ENCODE results near the gene HOXC6.

The HOXC6 gene

DNA sequence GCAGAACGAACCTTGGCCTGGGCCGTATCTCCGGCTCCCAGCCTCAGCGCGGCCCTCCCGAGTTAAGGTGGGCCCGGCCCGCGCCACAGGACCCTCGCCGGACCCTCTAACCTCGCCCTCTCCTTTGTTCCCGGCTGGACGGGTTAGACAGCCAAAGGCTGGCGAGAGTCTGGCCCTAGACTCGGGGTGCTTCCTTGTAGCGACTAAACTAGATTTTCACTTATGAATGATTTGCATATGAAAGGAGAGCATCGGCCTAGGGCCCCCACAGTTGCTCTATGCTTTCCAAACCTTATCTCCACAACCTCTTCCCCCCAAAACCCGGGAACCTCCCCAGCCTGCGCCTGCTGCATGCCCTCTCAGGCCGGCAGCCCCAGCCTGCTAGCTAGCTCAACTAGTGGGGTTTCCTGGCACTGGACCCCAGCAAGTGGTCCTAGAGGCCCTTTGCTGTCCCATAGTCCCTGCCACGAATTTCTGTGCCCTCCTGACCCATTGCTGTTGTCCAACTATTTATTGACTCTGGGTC lies 6.6 kb downstream of the HOXC6 start:
- H3K27me3 ChIP-seq (ENCODE audit: control insufficient read depth in 5 of 5, insufficient read depth in 4 of 5, low read length in 5 of 5) = peaks cover 0 to 51% (median 25%) of the 10 kb centered on the region in 5 donors
- H3K9ac ChIP-seq (ENCODE audit: low read length in 5 of 5) = peak overlapping the region in 2 of 5 donors; percentile 7 to 21
- H3K9me3 ChIP-seq (ENCODE audit: control insufficient read depth in 5 of 5, low read length in 5 of 5) = no peaks in the 10 kb centered on the region
- H3K4me3 ChIP-seq (ENCODE audit: low read depth in 1 of 5, low read length in 5 of 5) = peak overlapping the region in 3 of 5 donors; percentile 12 to 63 (median 36)
- peaks cover 7 to 81% (median 74%) of the 10 kb centered on the region in 5 donors for H3K4me1 ChIP-seq (ENCODE audit: control insufficient read depth in 5 of 5, insufficient read depth in 5 of 5, low read length in 5 of 5)
- H3K36me3 ChIP-seq (ENCODE audit: control insufficient read depth in 5 of 5, insufficient read depth in 5 of 5, low read length in 5 of 5) = no peaks in the 10 kb centered on the region
- no peak overlapping the region for H3K27ac ChIP-seq (ENCODE audit: low read depth, low read length)

DNA sequence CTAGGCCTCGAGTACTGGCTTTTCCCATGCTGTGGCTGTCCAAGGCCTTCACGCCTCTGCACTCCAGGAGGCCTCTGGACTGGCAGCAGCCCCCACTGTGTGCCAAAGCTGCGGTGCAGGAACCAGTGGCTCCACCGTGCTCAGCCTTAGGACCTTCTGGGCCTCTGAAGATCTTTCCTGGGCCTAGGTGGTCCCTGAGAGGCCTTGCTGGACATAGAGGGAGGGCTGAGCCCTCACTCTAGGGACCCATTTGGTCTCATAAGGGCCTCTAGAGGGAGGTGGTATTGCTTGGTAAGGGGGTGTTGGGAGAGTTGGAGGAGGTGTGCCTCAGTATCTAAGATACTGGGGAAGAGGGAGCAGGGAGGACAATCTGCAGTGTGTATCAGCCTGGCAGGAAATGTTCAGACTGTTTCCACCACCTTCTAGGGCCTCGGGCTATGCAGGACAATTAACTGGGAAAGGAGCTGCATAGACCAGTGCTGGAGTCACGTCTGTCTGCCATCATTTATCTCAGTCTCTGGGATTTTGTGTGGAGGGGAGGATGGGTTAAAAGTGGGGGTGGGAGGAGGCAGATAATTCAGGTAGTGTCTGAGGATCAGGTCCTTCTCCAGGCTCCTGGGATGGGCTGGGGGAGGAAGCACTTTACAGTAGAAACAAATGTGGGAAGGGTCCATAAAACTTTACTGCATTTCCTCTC lies 7.5 kb downstream of the HOXC6 start:
- Histone ChIP-seq H3K9ac (ENCODE audit: low read length in 5 of 5) (peak overlapping the region in 1 of 5 donors; percentile 25), H3K9me3 (ENCODE audit: control insufficient read depth in 5 of 5, low read length in 5 of 5) (no peaks in the 10 kb centered on the region), H3K36me3 (ENCODE audit: control insufficient read depth in 5 of 5, insufficient read depth in 5 of 5, low read length in 5 of 5) (no peaks in the 10 kb centered on the region), H3K27ac (ENCODE audit: low read depth, low read length) (no peak overlapping the region), H3K4me3 (ENCODE audit: low read depth in 1 of 5, low read length in 5 of 5) (no peak overlapping the region), H3K27me3 (ENCODE audit: control insufficient read depth in 5 of 5, insufficient read depth in 4 of 5, low read length in 5 of 5) (peaks cover 0 to 49% (median 25%) of the 10 kb centered on the region in 5 donors), H3K4me1 (ENCODE audit: control insufficient read depth in 5 of 5, insufficient read depth in 5 of 5, low read length in 5 of 5) (peaks cover 7 to 79% (median 76%) of the 10 kb centered on the region in 5 donors)

DNA sequence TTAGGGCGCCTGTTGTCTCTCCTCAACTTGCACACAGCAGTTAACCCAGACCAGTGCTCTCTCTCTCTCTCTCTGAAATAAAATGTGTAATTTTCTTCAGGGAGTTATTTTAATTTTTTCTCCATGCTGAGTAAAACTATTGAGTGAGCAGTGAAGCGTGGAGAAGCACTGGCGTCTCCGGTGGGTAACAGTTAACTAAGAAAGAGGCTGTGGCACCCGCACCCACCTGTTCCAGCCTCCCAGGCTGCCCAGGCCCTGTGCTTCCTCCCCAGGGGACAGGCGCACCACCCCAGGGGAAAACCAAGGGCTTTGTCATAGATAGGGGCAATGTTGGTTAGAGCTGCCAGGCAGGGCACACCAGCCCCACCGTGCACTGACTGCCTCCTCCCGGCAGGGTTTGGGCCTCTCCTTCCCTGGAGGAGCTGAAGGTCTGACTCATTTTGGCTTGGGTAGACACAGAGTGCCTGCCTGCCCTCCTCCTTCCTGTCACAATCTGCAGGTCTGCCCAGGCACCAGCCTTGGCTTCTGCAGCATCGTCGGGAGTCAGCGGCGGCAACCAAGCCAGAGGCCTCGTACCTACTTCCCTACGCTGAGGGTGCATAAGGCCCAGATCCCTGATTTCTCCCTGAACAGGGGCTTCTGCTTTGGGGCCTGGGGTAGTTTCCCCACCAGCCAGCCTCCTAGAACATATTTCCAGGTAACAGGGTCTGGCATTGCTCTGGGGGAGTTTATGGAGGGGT lies 8.6 kb downstream of the HOXC6 start:
- no peaks in the 10 kb centered on the region for H3K9me3 ChIP-seq (ENCODE audit: control insufficient read depth in 5 of 5, low read length in 5 of 5)
- peaks cover 0 to 39% (median 23%) of the 10 kb centered on the region in 5 donors for H3K27me3 ChIP-seq (ENCODE audit: control insufficient read depth in 5 of 5, insufficient read depth in 4 of 5, low read length in 5 of 5)
- no peaks in the 10 kb centered on the region for H3K36me3 ChIP-seq (ENCODE audit: control insufficient read depth in 5 of 5, insufficient read depth in 5 of 5, low read length in 5 of 5)
- peaks cover 7 to 69% (median 65%) of the 10 kb centered on the region in 5 donors for H3K4me1 ChIP-seq (ENCODE audit: control insufficient read depth in 5 of 5, insufficient read depth in 5 of 5, low read length in 5 of 5)
- peak overlapping the region in 1 of 5 donors; percentile 23 for H3K9ac ChIP-seq (ENCODE audit: low read length in 5 of 5)
- no peak overlapping the region for H3K4me3 ChIP-seq (ENCODE audit: low read depth in 1 of 5, low read length in 5 of 5)
- H3K27ac ChIP-seq (ENCODE audit: low read depth, low read length) = no peak overlapping the region

DNA sequence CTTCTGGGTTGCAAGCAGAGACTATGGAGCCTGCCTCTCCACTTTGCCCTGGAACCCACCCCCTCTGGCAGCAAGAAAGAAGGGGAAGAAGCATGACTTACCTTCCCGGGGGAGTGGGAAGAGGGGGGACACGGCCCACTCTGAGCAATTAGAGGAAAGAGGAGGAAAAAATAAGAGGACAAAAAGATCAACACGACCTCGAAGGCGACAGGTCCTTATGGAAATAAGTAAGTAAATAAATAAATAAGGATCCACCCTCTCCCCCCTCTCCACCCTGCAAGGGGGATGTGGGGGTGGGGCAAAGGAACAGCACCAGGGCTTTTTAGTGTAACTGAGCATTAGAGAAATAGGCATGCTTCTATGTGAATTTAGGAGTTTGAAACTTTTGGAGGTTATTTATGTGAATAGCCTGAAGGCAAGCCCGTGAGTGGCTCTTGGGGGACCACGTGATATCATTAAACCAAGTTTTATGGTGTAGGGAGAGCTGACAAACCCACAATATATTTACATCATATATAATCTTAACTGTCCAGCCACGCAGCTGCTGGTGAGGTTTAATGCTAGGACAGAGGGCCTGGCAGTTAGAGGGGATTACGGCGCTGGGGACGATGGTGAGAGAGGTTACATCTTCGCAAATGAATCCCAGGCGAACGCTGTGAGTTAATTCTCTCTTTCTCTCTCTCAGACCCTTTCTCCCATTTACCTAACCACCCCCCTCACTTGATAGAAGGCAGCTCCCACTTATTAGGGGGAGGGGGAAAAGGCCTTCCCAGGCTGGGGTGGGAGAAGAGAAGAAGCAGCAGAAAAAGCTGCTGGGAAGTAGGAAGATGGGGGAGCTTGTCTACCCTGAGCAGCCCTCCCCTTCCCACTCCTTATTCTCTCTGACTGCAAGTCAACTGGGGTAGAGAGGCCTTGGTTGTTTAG lies 9.4 kb downstream of the HOXC6 start:
- Histone ChIP-seq H3K4me3 (ENCODE audit: low read depth in 1 of 5, low read length in 5 of 5) (peak overlapping the region in 1 of 5 donors; percentile 1), H3K9ac (ENCODE audit: low read length in 5 of 5) (no peak overlapping the region), H3K9me3 (ENCODE audit: control insufficient read depth in 5 of 5, low read length in 5 of 5) (no peaks in the 10 kb centered on the region), H3K4me1 (ENCODE audit: control insufficient read depth in 5 of 5, insufficient read depth in 5 of 5, low read length in 5 of 5) (peaks cover 5 to 60% (median 57%) of the 10 kb centered on the region in 5 donors), H3K27me3 (ENCODE audit: control insufficient read depth in 5 of 5, insufficient read depth in 4 of 5, low read length in 5 of 5) (peaks cover 0 to 38% (median 25%) of the 10 kb centered on the region in 5 donors), H3K27ac (ENCODE audit: low read depth, low read length) (peak overlapping the region; percentile 48), H3K36me3 (ENCODE audit: control insufficient read depth in 5 of 5, insufficient read depth in 5 of 5, low read length in 5 of 5) (no peaks in the 10 kb centered on the region)

DNA sequence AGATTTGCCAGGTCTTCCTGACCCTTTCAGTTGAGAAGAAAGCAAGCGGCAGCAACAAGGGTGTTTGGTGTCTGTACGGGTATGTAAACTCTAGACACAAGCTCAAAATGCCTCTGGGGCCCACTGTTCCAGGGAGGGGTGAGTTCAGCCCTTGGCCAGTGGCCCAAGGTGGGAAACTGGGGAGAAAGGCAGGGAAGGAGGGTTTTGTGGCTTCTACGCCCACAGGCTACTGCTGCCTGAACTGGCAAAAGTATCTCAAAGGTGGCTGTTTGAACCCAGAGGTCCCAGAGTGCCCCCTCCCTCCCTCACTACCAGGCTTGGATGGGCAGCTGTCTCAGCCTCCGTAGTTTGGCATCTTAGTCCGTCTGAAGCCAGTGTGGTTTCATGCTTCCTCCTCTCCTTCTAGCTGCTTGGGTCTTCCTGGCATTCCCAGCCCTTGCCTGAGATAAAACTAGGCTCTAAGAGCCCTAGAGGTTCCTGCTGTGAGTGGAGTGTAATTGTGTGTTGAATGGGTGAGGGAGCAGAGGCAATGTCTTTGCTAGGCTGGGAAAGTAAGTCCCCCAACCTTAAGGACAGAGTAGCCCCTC lies 10.1 kb downstream of the HOXC6 start:
- Histone ChIP-seq H3K4me1 (ENCODE audit: control insufficient read depth in 5 of 5, insufficient read depth in 5 of 5, low read length in 5 of 5) (peaks cover 5 to 56% (median 50%) of the 10 kb centered on the region in 5 donors), H3K27ac (ENCODE audit: low read depth, low read length) (peak overlapping the region; percentile 48), H3K36me3 (ENCODE audit: control insufficient read depth in 5 of 5, insufficient read depth in 5 of 5, low read length in 5 of 5) (no peaks in the 10 kb centered on the region), H3K4me3 (ENCODE audit: low read depth in 1 of 5, low read length in 5 of 5) (peak overlapping the region in 4 of 5 donors; percentile 41 to 65 (median 55)), H3K9me3 (ENCODE audit: control insufficient read depth in 5 of 5, low read length in 5 of 5) (no peaks in the 10 kb centered on the region), H3K27me3 (ENCODE audit: control insufficient read depth in 5 of 5, insufficient read depth in 4 of 5, low read length in 5 of 5) (peaks cover 0 to 39% (median 23%) of the 10 kb centered on the region in 5 donors), H3K9ac (ENCODE audit: low read length in 5 of 5) (no peak overlapping the region)

DNA sequence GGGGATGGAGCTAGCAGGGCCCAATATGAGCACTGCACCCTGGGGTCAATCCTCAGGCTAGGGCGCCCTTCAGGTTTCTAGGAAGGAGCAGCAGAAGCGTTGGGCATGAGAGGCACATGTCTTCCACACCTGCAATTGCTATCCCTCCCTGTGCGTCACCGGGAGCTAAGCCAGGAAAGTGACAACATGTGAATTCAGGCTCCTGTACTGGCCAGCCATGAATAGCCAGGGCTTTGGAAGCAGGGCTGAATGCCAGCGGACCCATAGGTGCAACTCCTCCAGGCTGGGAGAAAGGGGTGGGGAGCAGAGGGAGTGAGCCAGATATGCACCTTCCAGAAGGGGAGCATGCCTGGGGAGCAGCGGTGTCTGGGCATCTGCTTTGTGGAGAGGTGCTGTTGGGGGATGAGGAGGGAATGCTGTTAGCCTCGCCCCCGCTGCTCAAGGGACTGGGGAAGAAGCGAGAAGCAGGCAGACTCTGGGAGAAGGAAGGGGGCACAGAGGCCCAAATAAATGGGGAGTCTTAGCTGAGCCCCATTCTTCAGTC lies 10.7 kb downstream of the HOXC6 start:
- Histone ChIP-seq H3K27me3 (ENCODE audit: control insufficient read depth in 5 of 5, insufficient read depth in 4 of 5, low read length in 5 of 5) (peaks cover 0 to 39% (median 23%) of the 10 kb centered on the region in 5 donors), H3K27ac (ENCODE audit: low read depth, low read length) (peak overlapping the region; percentile 48), H3K4me1 (ENCODE audit: control insufficient read depth in 5 of 5, insufficient read depth in 5 of 5, low read length in 5 of 5) (peaks cover 5 to 53% (median 47%) of the 10 kb centered on the region in 5 donors), H3K9me3 (ENCODE audit: control insufficient read depth in 5 of 5, low read length in 5 of 5) (no peaks in the 10 kb centered on the region), H3K9ac (ENCODE audit: low read length in 5 of 5) (peak overlapping the region in 2 of 5 donors; percentile 18 to 57), H3K36me3 (ENCODE audit: control insufficient read depth in 5 of 5, insufficient read depth in 5 of 5, low read length in 5 of 5) (no peaks in the 10 kb centered on the region), H3K4me3 (ENCODE audit: low read depth in 1 of 5, low read length in 5 of 5) (peak overlapping the region; percentile 41 to 65 (median 54))

DNA sequence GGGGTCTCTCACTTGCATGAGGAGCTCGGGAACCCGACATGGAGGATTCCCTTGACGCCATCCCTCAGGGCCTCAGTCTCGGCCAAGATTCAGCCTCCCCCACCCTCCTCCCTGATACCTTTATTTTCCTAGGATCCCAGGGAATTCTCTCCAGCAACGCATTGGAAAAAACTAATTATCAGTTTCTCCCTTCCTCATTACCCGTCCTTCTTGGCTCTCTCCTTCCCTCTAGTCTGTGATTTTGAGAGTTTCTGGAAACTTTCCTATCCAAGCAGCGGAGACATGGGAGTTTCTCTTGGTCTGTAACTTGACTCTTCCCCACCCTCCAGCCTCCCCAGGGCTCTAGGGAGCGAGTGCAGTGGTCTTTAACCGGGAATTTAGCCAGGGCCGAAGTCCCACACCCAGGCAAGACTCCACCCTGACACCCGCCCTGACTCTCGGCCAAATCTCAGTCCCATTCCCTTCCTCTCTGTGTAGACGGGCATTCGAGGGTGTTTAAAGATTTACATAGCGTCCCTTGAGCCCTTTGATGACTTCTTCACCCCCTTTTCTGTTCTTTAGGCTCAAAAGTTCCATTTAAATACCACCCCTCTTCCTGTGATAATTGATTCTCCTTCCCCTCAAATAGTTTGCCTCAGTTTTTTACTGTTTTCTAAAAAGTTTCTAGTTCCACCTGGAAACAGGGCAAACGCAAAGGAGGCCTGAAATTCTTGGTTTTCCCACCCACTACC lies 11.3 kb downstream of the HOXC6 start:
- Histone ChIP-seq H3K27me3 (ENCODE audit: control insufficient read depth in 5 of 5, insufficient read depth in 4 of 5, low read length in 5 of 5) (peaks cover 0 to 39% (median 19%) of the 10 kb centered on the region in 5 donors), H3K4me3 (ENCODE audit: low read depth in 1 of 5, low read length in 5 of 5) (peak overlapping the region; percentile 41 to 65 (median 54)), H3K9ac (ENCODE audit: low read length in 5 of 5) (peak overlapping the region; percentile 9 to 62 (median 24)), H3K9me3 (ENCODE audit: control insufficient read depth in 5 of 5, low read length in 5 of 5) (no peaks in the 10 kb centered on the region), H3K27ac (ENCODE audit: low read depth, low read length) (peak overlapping the region; percentile 48), H3K4me1 (ENCODE audit: control insufficient read depth in 5 of 5, insufficient read depth in 5 of 5, low read length in 5 of 5) (peaks cover 5 to 48% (median 43%) of the 10 kb centered on the region in 5 donors), H3K36me3 (ENCODE audit: control insufficient read depth in 5 of 5, insufficient read depth in 5 of 5, low read length in 5 of 5) (no peaks in the 10 kb centered on the region)

DNA sequence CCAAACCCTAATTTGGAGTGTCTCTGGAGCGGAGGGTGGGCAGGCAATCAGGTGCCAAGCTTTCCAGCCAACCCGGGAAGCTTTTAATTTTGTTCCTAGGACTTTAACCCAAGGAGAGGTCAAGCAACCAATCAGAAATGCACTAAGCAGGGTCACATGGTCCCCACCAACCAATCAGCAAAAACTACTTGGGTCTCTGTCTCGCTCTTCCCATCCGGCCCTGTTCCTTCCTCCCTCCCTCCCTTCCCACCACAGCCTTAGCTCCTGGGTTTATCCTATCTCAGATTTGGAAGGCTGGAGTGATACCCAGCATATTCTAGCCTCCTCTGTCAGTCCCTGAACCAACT lies 11.9 kb downstream of the HOXC6 start:
- no peaks in the 10 kb centered on the region for H3K9me3 ChIP-seq (ENCODE audit: control insufficient read depth in 5 of 5, low read length in 5 of 5)
- peak overlapping the region in 3 of 5 donors; percentile 24 to 62 (median 57) for H3K9ac ChIP-seq (ENCODE audit: low read length in 5 of 5)
- peaks cover 5 to 43% (median 37%) of the 10 kb centered on the region in 5 donors for H3K4me1 ChIP-seq (ENCODE audit: control insufficient read depth in 5 of 5, insufficient read depth in 5 of 5, low read length in 5 of 5)
- H3K36me3 ChIP-seq (ENCODE audit: control insufficient read depth in 5 of 5, insufficient read depth in 5 of 5, low read length in 5 of 5) = no peaks in the 10 kb centered on the region
- peaks cover 0 to 38% (median 15%) of the 10 kb centered on the region in 5 donors for H3K27me3 ChIP-seq (ENCODE audit: control insufficient read depth in 5 of 5, insufficient read depth in 4 of 5, low read length in 5 of 5)
- peak overlapping the region; percentile 21 for H3K27ac ChIP-seq (ENCODE audit: low read depth, low read length)
- peak overlapping the region; percentile 41 to 65 (median 54) for H3K4me3 ChIP-seq (ENCODE audit: low read depth in 1 of 5, low read length in 5 of 5)
